GM23248 (cell line): ENCODE results near the gene KIF12. TPM values are rescaled to one million over a fixed set of nuclear protein-coding genes. Genes with fewer than 3 reads are reported as not detected.

Experiments
- DNase-seq: peaks from one replicate; pipeline ENCODE4 v3.0.0-alpha.2; 2015
- H2AFZ ChIP-seq: fragments of 200-600 bp; sonication (generic); 2 replicates; pipeline ENCODE4 v1.6.1; 2016; ENCODE audit warnings: antibody characterized with exemption
- H3F3A ChIP-seq: fragments of 200-600 bp; sonication (generic); 2 replicates; pipeline ENCODE4 v1.6.1; 2016; ENCODE audit warnings: mild to moderate bottlenecking, antibody characterized with exemption, mixed run types; ENCODE audit not compliant: insufficient read depth
- H3K27ac ChIP-seq: fragments of 200-600 bp; sonication (generic); 2 replicates; pipeline ENCODE4 v1.5.1; 2016; ENCODE audit warnings: mild to moderate bottlenecking
- H3K27me3 ChIP-seq: fragments of 200-600 bp; sonication (generic); replicated peaks from 2 replicates; pipeline ENCODE4 v1.6.1; 2016; ENCODE audit warnings: mild to moderate bottlenecking; ENCODE audit not compliant: insufficient read depth
- H3K36me3 ChIP-seq: fragments of 200-600 bp; sonication (generic); 2 replicates; pipeline ENCODE4 v1.6.1; 2016; ENCODE audit warnings: low read depth, mild to moderate bottlenecking
- H3K4me1 ChIP-seq: fragments of 200-600 bp; sonication (generic); 2 replicates; pipeline ENCODE4 v1.6.1; 2016; ENCODE audit warnings: mild to moderate bottlenecking; ENCODE audit not compliant: insufficient read depth
- H3K4me2 ChIP-seq: fragments of 200-600 bp; sonication (generic); one replicate; pipeline ENCODE4 v1.6.1; 2016; ENCODE audit warnings: mild to moderate bottlenecking; ENCODE audit not compliant: unreplicated experiment
- H3K4me3 ChIP-seq: fragments of 200-600 bp; sonication (generic); 2 replicates; pipeline ENCODE4 v1.5.1; 2016; ENCODE audit warnings: mild to moderate bottlenecking
- H3K79me2 ChIP-seq: fragments of 200-600 bp; sonication (generic); 2 replicates; pipeline ENCODE4 v1.6.1; 2016; ENCODE audit warnings: mild to moderate bottlenecking; ENCODE audit not compliant: insufficient read depth
- H3K9ac ChIP-seq: fragments of 200-600 bp; sonication (generic); 2 replicates; pipeline ENCODE4 v1.6.1; 2016; ENCODE audit warnings: mild to moderate bottlenecking
- H3K9me2 ChIP-seq: fragments of 200-600 bp; sonication (generic); 2 replicates; pipeline ENCODE4 v1.6.1; 2016; ENCODE audit warnings: mixed run types, mild to moderate bottlenecking, moderate library complexity; ENCODE audit not compliant: insufficient read depth
- H3K9me3 ChIP-seq: fragments of 200-600 bp; sonication (generic); one replicate; pipeline ENCODE4 v1.6.1; 2017; ENCODE audit warnings: low read depth
- H4K20me1 ChIP-seq: fragments of 200-600 bp; sonication (generic); 2 replicates; pipeline ENCODE4 v1.6.0; 2016; ENCODE audit not compliant: insufficient read depth
- EZH2 ChIP-seq: fragments of 200-600 bp; sonication (generic); IDR thresholded peaks from 2 replicates; pipeline ENCODE4 v1.6.1; 2018; ENCODE audit warnings: antibody characterized with exemption, mild to moderate bottlenecking; ENCODE audit not compliant: insufficient read depth, poor library complexity, severe bottlenecking
- EZH2phosphoT487 ChIP-seq: fragments of 200-600 bp; sonication (generic); IDR thresholded peaks from 2 replicates; pipeline ENCODE4 v1.6.1; 2018; ENCODE audit warnings: antibody characterized with exemption, moderate library complexity, mild to moderate bottlenecking, low read depth; ENCODE audit not compliant: insufficient read depth
- WGBS, 2 experiments: methylation state at CpG; one replicate each; pipeline ENCODE4 v1.1.6; 2015 to 2017; ENCODE audit warnings: low lambda C conversion rate in 2 of 2, low coverage in 1 of 2; ENCODE audit errors: missing lambda C conversion rate in 2 of 2; 5-methylcytosine and 5-hydroxymethylcytosine counted together
- in situ Hi-C: fragments of 300-500 bp; cut with MboI; formaldehyde crosslinking; loops from 2 replicates; pipeline ENCODE4 v1.15.0; 2020
- polyA plus RNA-seq: library from polyadenylated mRNA; unstranded; fragments of >200 nt; fragmentation: Nextera tagmentation; extraction: Ambion mirVana; gene quantifications from 2 replicates; pipeline ENCODE4 v1.2.1, GENCODE V29; 2016
- total RNA-seq: library from RNA; depleted of rRNA; stranded (reverse); fragments of >200 nt; shearing (Covaris generic); gene quantifications from 2 replicates; pipeline ENCODE4 v1.2.3, GENCODE V29; 2014

The KIF12 gene
- total and polyA plus RNA-seq, 2 experiments from 2014 or later: not detected

DNA sequence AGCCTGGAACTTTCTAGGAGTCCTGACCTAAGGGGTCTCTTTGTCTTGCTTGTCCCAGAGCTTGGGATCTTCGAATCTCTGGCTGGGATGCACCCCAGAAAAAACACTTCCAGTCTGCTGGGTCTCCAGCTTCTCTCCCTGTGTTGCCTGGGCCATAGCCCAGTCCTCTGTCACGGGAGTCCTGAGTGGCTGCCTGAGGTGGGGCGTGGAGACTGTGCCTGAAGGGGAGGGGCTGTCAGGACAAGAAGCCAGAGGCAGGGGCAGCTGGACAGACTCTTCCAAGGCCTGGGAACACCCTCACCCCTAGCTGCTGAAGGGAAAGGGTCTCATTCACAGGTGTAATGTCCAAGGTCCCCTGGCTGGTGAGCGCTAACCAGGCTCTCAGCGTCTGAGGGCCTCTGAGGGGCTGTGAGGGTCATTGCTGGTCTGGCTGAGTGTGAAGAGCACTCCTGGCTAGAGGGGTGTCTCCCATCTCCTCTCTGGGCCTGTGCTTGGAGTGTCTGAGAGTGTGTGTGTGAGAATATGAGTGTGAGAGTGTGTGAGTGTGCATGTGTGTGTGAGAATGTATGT, 35.8 kb upstream of the KIF12 start:
- no peak for DNase-seq
- TF ChIP-seq EZH2phosphoT487 (no peak), EZH2 (no peak)
- H3K9me3 ChIP-seq: no peaks in the 10 kb centered on the region
- peaks cover 37% of the 10 kb centered on the region; the same call in 1 of the 2 replicates for H3K27me3 ChIP-seq
- H4K20me1 ChIP-seq: no peaks in the 10 kb centered on the region
- H3K36me3 ChIP-seq: no peaks in the 10 kb centered on the region
- no peaks in the 10 kb centered on the region for H3K4me1 ChIP-seq
- no peaks in the 10 kb centered on the region for H3K79me2 ChIP-seq
- H3K4me3 ChIP-seq: no peak overlapping the region
- in situ Hi-C loops: no loop called here
- no peak overlapping the region for H3K4me2 ChIP-seq
- no peaks in the 10 kb centered on the region for H3F3A ChIP-seq
- H3K9me2 ChIP-seq: no peaks in the 10 kb centered on the region
- WGBS, 2 experiments: 51 to 61% methylated on average over 5 of the region's 5 CpGs
- no peak overlapping the region for H3K27ac ChIP-seq
- H3K9ac ChIP-seq: no peak overlapping the region
- no peak overlapping the region for H2AFZ ChIP-seq

DNA sequence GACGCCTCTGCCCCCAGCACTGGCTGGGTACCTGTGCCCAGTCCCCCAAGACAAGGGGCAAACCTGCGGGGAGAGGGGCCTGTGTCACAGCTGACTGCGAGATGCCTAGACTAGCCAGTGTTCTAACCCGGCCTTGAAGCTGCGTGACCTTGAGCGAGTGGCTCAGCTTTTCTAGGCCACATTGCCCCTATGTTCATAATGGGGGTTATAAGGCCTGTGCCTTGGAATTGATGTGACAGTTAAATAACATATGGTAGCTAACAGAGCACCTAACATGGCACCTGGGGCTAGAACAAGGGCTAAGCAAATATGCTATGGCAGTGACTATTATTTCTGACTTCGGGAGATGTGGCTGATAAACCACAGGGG, 33.4 kb upstream of the KIF12 start:
- Histone ChIP-seq H3F3A (no peaks in the 10 kb centered on the region), H3K4me1 (no peaks in the 10 kb centered on the region), H3K27ac (no peak overlapping the region), H3K9ac (no peak overlapping the region), H3K36me3 (no peaks in the 10 kb centered on the region), H2AFZ (no peak overlapping the region), H3K9me2 (no peaks in the 10 kb centered on the region), H3K9me3 (no peaks in the 10 kb centered on the region), H4K20me1 (no peaks in the 10 kb centered on the region), H3K27me3 (peaks cover 28% of the 10 kb centered on the region), H3K4me3 (no peak overlapping the region), H3K4me2 (no peak overlapping the region), H3K79me2 (no peaks in the 10 kb centered on the region)
- no peak for DNase-seq
- in situ Hi-C loops: no loop called here
- no peak for TF ChIP-seq EZH2
- WGBS, 2 experiments: 92 to 93% methylated on average over 7 of the region's 7 CpGs

DNA sequence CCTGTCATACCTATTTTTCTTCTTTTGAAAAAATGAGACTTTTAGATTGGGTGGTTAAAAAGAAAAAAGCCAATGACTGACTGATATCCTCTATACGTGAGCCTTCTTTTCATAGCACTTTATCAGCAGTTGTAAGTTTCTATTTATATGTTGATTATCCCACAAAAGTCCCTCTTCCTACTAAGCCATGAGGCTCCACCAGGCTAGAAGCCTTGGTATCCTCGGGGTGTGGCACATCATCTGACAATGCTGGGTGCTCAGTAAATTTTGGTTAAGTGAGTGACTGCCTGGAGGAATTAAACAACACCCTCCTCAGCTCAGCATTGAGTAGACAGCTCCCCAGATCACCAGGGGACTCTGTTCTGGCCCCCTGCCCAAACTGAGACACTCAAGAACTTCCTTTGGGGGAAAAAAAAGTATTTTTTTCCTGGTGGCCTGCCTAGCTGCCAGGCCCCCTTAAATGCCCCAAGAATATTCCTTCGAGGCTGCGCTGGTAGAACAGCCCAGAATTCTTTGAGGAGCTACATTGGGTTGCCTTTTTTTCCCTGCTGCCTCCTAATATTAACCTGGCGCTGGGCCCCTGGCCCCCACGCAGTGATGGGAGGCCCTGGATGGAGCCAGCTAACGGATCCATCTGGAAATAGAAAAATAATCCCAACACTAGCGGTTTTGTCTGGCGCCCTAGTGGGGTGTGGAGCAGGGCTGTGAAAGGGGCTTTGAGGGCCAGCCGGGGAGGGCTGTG, 32.9 kb upstream of the KIF12 start:
- H3K27ac ChIP-seq: no peak overlapping the region
- H3K4me2 ChIP-seq: no peak overlapping the region
- H3K4me3 ChIP-seq: no peak overlapping the region
- H3K36me3 ChIP-seq: no peaks in the 10 kb centered on the region
- H3K27me3 ChIP-seq: peaks cover 26% of the 10 kb centered on the region
- no peak overlapping the region for H3K9ac ChIP-seq
- WGBS, 2 experiments: 77 to 78% methylated on average over 10 of the region's 10 CpGs
- DNase-seq: no peak
- H2AFZ ChIP-seq: no peak overlapping the region
- in situ Hi-C loops: no loop called here
- no peaks in the 10 kb centered on the region for H3K4me1 ChIP-seq
- no peaks in the 10 kb centered on the region for H3F3A ChIP-seq
- TF ChIP-seq EZH2 (no peak), EZH2phosphoT487 (no peak)
- no peaks in the 10 kb centered on the region for H3K9me3 ChIP-seq
- H4K20me1 ChIP-seq: no peaks in the 10 kb centered on the region
- no peaks in the 10 kb centered on the region for H3K79me2 ChIP-seq
- no peaks in the 10 kb centered on the region for H3K9me2 ChIP-seq

DNA sequence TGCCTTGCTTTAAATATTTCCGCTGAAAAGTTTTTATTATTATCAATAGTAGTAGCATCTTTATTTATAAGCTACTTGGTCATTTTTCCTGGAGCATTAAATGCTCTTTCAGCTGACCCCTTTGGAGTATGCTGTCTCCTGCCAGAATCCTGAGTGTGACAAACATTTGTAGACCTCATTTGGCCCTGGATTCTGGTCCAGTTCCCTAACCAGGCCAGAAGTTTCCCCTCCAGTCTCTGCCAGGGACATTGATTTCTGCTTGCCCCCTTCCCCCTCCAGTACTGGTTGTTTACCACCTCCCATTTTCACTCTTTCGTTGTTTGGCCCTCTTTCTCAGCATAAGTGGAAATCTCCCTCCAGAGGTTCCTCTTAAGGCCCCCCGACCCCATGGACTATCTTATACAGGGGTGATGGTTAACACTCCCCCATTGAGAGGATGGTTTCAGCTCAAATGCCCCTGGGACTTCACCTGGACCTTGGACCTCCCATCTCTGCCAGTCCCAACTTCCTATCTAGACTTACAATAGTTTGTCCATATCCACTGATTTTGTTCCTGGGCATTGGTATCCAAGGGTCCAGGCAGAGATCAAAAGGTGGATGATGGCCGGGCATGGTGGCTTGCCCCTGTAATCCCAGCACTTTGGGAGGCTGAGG, 31.7 kb upstream of the KIF12 start:
- Histone ChIP-seq H3K36me3 (no peaks in the 10 kb centered on the region), H3K4me2 (no peak overlapping the region), H3K27ac (no peak overlapping the region), H4K20me1 (no peaks in the 10 kb centered on the region), H2AFZ (no peak overlapping the region), H3K27me3 (peaks cover 19% of the 10 kb centered on the region), H3K79me2 (no peaks in the 10 kb centered on the region), H3F3A (no peaks in the 10 kb centered on the region), H3K4me3 (no peak overlapping the region), H3K9me3 (no peaks in the 10 kb centered on the region), H3K9me2 (no peaks in the 10 kb centered on the region), H3K9ac (no peak overlapping the region), H3K4me1 (no peaks in the 10 kb centered on the region)
- no peak for TF ChIP-seq EZH2phosphoT487
- 52 to 58% methylated on average over 4 of the region's 4 CpGs for WGBS, 2 experiments
- no peak for DNase-seq
- in situ Hi-C loops: no loop called here
